ENCODE results near the gene LHPP.

- TF ChIP-seq, protein P1, sequence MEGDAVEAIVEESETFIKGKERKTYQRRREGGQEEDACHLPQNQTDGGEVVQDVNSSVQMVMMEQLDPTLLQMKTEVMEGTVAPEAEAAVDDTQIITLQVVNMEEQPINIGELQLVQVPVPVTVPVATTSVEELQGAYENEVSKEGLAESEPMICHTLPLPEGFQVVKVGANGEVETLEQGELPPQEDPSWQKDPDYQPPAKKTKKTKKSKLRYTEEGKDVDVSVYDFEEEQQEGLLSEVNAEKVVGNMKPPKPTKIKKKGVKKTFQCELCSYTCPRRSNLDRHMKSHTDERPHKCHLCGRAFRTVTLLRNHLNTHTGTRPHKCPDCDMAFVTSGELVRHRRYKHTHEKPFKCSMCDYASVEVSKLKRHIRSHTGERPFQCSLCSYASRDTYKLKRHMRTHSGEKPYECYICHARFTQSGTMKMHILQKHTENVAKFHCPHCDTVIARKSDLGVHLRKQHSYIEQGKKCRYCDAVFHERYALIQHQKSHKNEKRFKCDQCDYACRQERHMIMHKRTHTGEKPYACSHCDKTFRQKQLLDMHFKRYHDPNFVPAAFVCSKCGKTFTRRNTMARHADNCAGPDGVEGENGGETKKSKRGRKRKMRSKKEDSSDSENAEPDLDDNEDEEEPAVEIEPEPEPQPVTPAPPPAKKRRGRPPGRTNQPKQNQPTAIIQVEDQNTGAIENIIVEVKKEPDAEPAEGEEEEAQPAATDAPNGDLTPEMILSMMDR (IDR thresholded peaks at IDR 0.05) = no peak
- TF ChIP-seq POLR2AphosphoS5 (IDR thresholded peaks at IDR 0.05) (no peak), POLR2A (IDR thresholded peaks at IDR 0.05) (no peak), EP300 (IDR thresholded peaks at IDR 0.05) (no peak)
These were observed 79.7 kb downstream of the LHPP start for GRCh38 chr10:124541076-124541903.
